T-helper 2 cell treated with Interferon-gamma antibody and Interleukin-4, amounts not matched to agents 100 ng/mL and 5 ng/mL, for 36 hours (primary cell): ENCODE measurements around the gene C1QTNF12. TPM values are rescaled to one million over a fixed set of nuclear protein-coding genes. Genes with fewer than 3 reads are reported as not detected.

Experiments used
- intact Hi-C: fragments of 100-400 bp; cut with micrococcal nuclease; formaldehyde crosslinking; loops from one replicate; pipeline ENCODE4 v1.15.1; 2023
- total RNA-seq: library from RNA; stranded (reverse); gene quantifications from 2 replicates; pipeline ENCODE4 v1.2.3, GENCODE V29; 2022

The C1QTNF12 gene
- total RNA-seq, 1 donor from 2014 or later: 2.9 TPM

- intact Hi-C loops: no loop called here
These were observed 4.8 kb downstream of the C1QTNF12 start for GRCh38 chr1:1241588-1242219.

DNA sequence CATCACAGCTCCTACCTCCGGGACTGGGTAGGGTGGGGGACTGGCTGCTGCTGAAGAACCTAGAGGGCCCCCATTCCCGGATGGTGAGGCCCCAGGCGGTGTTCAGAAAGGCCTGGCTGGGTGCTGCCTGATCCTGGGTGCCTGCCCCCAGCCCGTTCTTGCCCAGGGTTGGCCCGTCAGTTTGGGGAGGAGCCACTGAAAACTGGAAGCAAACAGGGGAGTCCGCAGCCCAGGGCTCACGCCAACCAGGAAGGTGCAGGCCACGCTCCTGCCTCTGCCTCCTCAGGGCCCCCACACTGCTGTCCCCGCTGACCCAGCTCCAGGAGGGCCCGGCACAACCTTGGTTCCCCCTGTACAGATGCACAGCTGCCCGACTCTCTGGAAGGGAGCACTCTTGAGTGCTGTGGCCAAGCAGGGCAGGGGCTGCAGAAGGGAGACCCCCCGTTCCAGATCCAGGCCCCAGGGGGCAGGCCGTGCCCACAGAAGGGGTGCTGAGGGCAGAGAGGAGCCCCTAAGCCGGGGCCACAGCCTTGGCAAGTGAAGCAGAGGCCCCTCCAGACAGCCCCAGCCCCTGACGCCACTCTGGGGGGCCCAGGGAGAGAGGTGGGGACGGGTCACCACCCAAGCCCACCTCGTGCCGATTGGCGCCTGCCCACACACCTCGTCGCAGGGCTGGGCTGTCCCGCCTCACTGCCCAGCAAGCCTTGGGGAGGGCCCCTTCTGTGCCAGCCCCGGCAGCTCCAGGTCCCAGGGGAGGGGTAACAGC lies 5.5 kb downstream of the C1QTNF12 start:
- intact Hi-C loops: no loop called here

GRCh38 chr1:1240348-1240732 lies 6.2 kb downstream of the C1QTNF12 start:
- intact Hi-C loops: no loop called here

DNA sequence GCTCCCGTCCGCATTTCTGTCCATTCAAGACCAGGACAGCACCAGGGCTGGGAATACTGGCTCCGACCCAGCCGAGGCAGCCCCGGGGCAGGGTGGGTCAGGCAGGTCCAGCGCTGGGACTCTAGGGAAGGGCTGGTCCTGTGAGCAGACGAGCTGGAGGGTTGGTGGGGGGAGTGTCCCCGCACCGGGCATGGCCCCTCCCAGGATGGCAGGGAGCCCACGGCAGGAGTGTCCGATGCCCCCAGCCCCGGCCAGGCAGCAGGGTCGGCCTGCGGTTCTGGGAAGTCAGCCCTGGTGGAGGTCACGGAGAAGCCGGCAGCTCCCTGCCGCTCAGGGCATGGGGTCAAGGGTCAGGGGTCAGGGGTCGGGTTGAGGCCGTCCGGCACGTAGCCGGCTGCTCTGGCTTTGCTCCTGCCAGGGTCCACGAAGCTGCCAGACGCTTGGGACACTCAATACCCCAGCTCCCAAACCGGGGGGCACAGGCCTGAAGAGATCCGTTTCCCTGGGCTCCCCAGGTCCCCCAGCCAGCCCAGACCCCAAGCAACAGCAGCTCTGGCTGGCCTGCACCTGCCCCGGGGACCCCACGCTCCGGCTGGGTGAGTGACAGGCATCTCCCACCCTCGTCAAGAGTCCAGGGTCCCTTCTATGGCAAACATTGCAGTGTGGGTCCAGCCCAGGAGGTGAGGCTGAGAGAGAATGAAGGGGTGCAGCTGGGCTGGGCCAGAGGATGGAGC lies 6.7 kb downstream of the C1QTNF12 start:
- intact Hi-C loops: no loop called here

GRCh38 chr1:1239227-1239613 lies 7.3 kb downstream of the C1QTNF12 start:
- intact Hi-C loops: no loop called here

DNA sequence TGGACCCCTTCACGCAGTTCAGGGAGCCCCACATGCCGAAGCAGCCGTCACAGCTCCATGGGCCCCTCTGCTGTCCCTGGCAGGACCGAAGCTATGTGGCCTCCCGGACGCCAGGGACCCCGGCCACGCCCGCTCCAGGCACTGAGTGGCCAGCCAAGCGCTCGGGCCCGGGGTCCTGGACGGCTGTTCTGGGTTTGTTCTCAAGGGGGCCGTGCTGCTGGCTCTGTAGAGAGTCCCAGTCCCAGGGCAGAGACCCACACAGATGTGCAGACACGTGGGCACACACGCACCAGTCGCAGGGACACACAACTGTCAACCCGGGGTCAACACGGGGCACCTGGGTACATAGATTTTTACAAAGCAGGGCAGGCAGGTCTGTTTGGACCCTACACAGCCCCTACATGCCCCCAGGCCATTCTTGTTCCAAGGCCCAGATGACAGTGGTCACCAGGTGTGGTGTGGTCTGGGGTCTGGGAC lies 7.8 kb downstream of the C1QTNF12 start:
- intact Hi-C loops: no loop called here

- intact Hi-C loops: no loop called here
These were observed 8.4 kb downstream of the C1QTNF12 start for GRCh38 chr1:1237874-1238701.

DNA sequence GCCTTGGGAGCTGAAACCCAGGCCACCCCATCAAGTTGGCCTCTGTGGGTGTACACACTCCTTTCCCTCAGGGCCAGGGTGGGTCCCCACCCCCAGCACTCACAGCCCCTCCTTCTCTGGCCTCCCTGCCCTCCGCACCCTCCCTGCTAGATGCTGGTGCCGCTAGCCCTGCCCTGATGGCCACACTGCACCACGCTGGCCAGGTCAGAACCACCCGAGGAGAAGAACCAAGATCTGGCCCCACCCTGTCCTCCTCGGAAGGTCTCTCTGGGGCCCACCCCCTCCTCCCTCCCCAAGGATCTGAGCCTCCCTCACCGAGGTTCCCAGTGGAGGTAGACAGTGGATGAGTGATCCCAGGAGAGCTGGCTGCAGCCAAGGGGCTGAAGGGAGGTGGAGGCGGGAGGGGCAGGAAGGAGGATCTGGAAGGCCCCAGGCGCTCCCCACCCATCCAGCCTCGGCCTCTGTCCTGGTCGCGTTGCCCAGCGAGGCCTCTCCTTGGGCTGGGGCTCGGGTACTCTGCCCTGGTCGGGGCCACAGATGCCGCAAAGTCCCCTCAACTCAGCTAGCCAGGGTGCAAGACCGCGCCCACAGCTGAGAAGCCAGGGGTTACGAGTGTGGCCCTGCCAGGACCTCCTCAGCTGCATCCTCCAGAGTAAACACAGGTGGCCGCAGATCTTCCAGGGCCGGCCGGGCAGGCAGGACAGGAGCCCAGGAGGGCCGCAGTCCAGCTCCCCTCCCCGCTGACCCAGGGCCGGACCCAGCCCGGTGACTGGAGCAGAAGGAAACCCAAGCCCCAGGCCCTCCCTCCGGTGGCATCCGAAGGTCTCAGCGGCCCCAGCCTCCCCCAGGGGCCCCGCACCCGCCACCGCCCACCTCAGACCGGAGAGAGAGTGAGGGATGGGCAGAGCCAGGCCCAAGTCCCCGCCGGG lies 9.3 kb downstream of the C1QTNF12 start:
- intact Hi-C loops: no loop called here

DNA sequence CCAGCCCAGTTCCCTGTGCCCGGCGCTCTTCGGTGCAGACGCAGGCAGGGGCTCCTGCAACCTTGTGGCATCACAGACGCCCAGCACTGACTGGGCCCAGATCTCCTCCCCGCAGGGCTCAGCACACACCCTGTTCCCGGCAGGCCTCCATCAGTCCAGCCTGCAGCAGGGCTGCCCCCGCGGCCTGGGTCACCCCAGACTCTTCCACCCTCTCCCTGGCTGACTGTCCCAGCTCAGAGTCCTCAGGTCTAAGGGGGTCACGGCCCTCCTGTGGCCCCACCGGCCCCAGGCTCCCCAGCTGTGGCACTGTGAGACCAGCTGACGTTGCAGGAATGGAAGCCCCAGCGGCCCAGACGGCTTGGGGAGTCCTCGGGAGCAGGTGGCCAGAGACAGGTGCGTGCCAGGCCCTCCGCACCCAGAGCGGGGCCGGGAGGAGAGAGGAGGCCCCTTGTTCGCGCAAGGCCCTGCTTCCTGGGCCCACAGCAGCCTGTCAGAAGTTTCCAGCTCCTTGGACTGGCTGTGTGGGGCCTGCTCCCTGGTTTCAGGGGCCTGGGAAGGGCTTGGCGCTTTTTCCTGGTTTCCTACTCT lies 10.3 kb downstream of the C1QTNF12 start:
- intact Hi-C loops: no loop called here

- intact Hi-C loops: no loop called here
These were observed 11.3 kb downstream of the C1QTNF12 start for GRCh38 chr1:1235016-1235744.

GRCh38 chr1:1234180-1234808 lies 12.2 kb downstream of the C1QTNF12 start:
- intact Hi-C loops: no loop called here

DNA sequence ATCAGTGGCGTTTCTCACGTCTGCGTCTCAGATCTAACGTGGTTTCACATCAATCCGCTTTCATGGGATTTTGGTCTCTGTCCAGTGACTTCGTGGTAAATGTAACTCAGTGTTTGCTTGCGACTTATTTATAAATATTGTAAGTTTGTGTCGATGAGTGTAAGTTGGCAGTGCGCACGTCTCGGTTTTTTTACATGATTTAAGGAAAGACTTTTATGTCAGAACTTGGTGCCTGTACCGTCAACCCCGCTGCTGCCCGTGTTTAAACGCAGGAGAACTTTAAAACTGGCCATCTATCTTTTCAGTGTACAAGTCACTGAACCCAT lies 13.0 kb downstream of the C1QTNF12 start:
- intact Hi-C loops: loop anchor here (2.0 kb wide), 1 partner anchor 17 kb away; no protein-coding TSS in a partner anchor

- intact Hi-C loops: loop anchor here (1.0 to 2.0 kb wide), 3 partner anchors 18 to 117 kb away; partner anchors contain the start of genes C1orf159 and UBE2J2
These were observed 13.5 kb downstream of the C1QTNF12 start for GRCh38 chr1:1232796-1233566.

DNA sequence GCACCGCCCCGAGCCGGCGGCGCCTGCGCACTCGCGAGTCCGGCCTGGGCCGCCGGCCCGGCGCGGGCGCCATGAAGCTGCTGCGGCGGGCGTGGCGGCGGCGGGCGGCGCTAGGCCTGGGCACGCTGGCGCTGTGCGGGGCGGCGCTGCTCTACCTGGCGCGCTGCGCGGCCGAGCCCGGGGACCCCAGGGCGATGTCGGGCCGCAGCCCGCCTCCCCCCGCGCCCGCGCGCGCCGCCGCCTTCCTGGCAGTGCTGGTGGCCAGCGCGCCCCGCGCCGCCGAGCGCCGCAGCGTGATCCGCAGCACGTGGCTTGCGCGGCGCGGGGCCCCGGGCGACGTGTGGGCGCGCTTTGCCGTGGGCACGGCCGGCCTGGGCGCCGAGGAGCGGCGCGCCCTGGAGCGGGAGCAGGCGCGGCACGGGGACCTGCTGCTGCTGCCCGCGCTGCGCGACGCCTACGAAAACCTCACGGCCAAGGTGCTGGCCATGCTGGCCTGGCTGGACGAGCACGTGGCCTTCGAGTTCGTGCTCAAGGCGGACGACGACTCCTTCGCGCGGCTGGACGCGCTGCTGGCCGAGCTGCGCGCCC lies 14.2 kb downstream of the C1QTNF12 start, which contains the start of gene B3GALT6:
Gene B3GALT6 (plus strand): TSS at position 30 of the 588 bp plus-strand sequence. CDS start 42 bp downstream, at position 72.
- intact Hi-C loops: loop anchor here (1.0 to 2.0 kb wide), 3 partner anchors 18 to 116 kb away; partner anchors contain the start of genes C1orf159 and UBE2J2

DNA sequence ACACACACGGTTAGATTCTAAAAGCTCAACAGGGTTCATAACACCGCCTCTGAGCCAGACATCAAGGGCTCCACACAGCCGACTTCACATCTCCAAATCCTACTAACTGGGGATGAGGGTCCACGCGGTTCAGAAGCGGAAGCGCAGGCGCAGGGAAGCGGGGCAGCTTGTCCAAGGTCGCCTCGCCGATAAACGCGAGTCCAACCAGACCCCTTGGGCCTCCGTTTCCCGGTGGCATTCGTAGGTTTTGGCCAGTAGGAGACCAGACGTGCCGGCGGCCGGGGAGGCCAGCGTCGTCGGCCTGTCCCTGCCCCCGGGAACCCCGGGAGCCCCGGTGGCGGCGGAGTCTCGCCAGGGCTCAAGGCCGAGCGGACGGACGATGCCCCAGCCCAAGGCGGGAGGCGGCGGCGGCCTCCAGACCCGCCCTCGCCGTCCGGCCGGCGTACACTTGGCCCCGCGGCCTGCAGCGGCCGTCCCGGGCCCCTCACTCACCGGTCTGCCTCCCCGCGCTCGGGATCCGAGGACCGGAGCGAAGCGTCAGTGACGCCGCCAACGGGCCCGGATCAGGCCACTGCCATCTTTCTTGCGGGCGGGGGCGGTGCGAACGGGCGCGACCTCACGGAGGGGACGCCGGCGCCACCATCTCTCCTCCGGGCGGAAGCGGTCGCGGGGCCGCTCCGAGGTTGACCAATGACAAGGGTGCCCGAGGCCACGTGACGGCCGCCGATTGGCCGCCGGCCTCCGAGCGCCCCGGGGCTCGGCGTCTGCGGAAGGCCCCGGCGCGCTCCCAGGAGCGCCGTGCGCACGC lies 14.9 kb downstream of the C1QTNF12 start, which contains the start of gene SDF4:
Gene SDF4 (minus strand): TSS at position 602 of the 808 bp plus-strand sequence. CDS start 3,229 bp downstream, outside the sequence.
- intact Hi-C loops: loop anchor here (1.0 to 2.0 kb wide), 4 partner anchors 19 to 115 kb away; partner anchors contain the start of genes C1orf159 and UBE2J2
